ENCODE data around the gene RASGEF1C. TPM values are rescaled to one million over a fixed set of nuclear protein-coding genes. Genes with fewer than 3 reads are reported as not detected.
A peak's percentile ranks its signal among the peaks of the same experiment; 100 is the strongest.

The RASGEF1C gene
- total RNA-seq, 4 donors from 2014 or later, result 0.71 to 2.5 TPM; not detected in 2

- no peak overlapping the region for H3K4me3 ChIP-seq (ENCODE audit: low read depth, poor library complexity, severe bottlenecking)
- WGBS, 2 donors, result 78 to 82% methylated on average over 2 of the region's 2 CpGs
- TF ChIP-seq POLR2A (IDR thresholded peaks at IDR 0.05), result no peak
- TF ChIP-seq, protein P1, sequence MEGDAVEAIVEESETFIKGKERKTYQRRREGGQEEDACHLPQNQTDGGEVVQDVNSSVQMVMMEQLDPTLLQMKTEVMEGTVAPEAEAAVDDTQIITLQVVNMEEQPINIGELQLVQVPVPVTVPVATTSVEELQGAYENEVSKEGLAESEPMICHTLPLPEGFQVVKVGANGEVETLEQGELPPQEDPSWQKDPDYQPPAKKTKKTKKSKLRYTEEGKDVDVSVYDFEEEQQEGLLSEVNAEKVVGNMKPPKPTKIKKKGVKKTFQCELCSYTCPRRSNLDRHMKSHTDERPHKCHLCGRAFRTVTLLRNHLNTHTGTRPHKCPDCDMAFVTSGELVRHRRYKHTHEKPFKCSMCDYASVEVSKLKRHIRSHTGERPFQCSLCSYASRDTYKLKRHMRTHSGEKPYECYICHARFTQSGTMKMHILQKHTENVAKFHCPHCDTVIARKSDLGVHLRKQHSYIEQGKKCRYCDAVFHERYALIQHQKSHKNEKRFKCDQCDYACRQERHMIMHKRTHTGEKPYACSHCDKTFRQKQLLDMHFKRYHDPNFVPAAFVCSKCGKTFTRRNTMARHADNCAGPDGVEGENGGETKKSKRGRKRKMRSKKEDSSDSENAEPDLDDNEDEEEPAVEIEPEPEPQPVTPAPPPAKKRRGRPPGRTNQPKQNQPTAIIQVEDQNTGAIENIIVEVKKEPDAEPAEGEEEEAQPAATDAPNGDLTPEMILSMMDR (IDR thresholded peaks at IDR 0.05), result no peak
- no peak for DNase-seq (ENCODE audit: low spot score in 2 of 2)
- intact Hi-C loops (cut with DNase I; ENCODE audit: low total_unique reads), result no loop called here
These were observed 21.2 kb downstream of the RASGEF1C start for GRCh38 chr5:180187767-180188166.

DNA sequence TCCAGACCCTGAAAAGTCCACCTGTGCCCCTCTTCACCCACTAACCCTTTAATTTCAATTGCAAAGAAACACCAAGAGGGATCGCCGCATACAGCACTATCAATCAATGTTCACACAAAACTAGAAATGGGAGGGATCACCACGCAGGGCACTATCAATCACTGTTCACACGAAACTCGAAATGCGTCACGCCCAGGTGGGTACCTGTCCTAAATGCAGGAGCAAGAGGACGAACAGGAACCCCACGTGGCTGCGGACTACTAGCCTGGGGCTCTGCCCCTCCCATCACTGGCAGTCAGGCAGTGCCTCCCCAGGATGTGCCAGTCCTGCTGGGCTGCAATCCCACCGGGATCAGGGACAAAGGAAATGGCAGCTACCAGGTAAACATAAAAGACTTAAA, 28.2 kb downstream of the RASGEF1C start:
- TF ChIP-seq, protein P1 (IDR thresholded peaks at IDR 0.05), result no peak
- no peak for TF ChIP-seq POLR2A (IDR thresholded peaks at IDR 0.05)
- H3K4me3 ChIP-seq (ENCODE audit: low read depth, poor library complexity, severe bottlenecking), result no peak overlapping the region
- DNase-seq (ENCODE audit: low spot score in 2 of 2), result peak in 1 of 2 donors; percentile 66
- 48 to 66% methylated on average over 11 of the region's 11 CpGs for WGBS, 2 donors
- intact Hi-C loops (cut with DNase I; ENCODE audit: low total_unique reads), result no loop called here

GRCh38 chr5:180180421-180180820, 28.6 kb downstream of the RASGEF1C start:
- WGBS, 2 donors, result 62 to 68% methylated on average over 6 of the region's 6 CpGs
- no peak overlapping the region for H3K4me3 ChIP-seq (ENCODE audit: low read depth, poor library complexity, severe bottlenecking)
- TF ChIP-seq POLR2A (IDR thresholded peaks at IDR 0.05), result no peak
- TF ChIP-seq, protein P1 (IDR thresholded peaks at IDR 0.05), result no peak
- peak in 1 of 2 donors; percentile 74 for DNase-seq (ENCODE audit: low spot score in 2 of 2)
- intact Hi-C loops (cut with DNase I; ENCODE audit: low total_unique reads), result no loop called here

GRCh38 chr5:180179442-180180420, 29.3 kb downstream of the RASGEF1C start:
- no peak for TF ChIP-seq POLR2A (IDR thresholded peaks at IDR 0.05)
- TF ChIP-seq, protein P1 (IDR thresholded peaks at IDR 0.05), result no peak
- WGBS, 2 donors, result 43 to 45% methylated on average over 23 of the region's 23 CpGs
- H3K4me3 ChIP-seq (ENCODE audit: low read depth, poor library complexity, severe bottlenecking), result no peak overlapping the region
- peak in 1 of 2 donors; percentile 10 for DNase-seq (ENCODE audit: low spot score in 2 of 2)
- intact Hi-C loops (cut with DNase I; ENCODE audit: low total_unique reads), result no loop called here

DNA sequence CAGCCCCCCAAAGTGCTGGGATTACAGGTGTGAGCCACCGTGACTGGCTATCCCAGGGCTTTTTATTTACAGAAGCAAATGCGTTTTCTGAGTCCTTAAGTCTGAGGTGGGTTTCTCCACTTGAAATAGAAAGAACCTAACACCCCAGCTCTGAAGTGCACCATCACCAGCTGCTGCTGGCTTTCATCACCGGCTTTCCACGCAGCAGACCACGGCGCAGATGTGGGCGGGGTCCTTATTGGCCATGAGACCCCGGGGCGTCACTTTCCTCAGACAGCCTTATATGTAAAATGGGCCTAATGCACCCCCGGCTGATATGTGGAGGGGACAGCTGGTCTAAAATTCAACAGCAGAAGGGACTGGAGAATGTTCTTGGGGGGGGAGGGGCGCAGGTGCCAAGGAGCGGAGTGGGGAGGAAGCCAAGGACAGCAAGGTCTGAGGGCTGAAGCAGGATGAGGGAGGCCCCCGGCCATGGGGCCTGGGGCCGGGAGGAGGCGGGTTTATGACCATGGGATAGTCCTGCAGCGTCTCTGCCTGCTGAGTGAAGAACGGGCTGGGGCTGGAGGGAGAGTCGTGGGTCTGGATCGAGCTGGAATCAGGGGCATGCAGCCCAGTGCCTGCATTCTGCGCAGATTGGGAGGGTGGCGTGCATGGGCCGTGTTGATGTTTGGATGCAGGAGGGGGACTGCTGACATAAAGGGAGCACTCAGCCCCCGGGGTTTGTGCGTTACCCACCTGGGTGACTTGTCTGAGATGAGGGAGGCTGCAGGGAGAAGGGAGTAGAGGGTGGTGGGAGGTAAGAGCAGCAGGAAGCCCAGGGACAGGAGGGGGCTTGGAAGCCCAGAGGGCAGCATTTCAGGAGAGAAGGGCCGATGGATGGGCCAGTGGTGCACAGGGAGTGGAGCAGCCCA, 30.2 kb downstream of the RASGEF1C start:
- WGBS, 2 donors, result 70 to 71% methylated on average over 25 of the region's 25 CpGs
- H3K4me3 ChIP-seq (ENCODE audit: low read depth, poor library complexity, severe bottlenecking), result no peak overlapping the region
- intact Hi-C loops (cut with DNase I; ENCODE audit: low total_unique reads), result no loop called here
- peak in 1 of 2 donors; percentile 83 for DNase-seq (ENCODE audit: low spot score in 2 of 2)
- no peak for TF ChIP-seq POLR2A (IDR thresholded peaks at IDR 0.05)
- TF ChIP-seq, protein P1 (IDR thresholded peaks at IDR 0.05), result no peak

All from lower leg skin (tissue), 4 donors.